GM23338 (cell line): ENCODE measurements around the gene SRR. TPM values are rescaled to one million over a fixed set of nuclear protein-coding genes. Genes with fewer than 3 reads are reported as not detected.

ENCODE experiments used
- ATAC-seq: fragments of 200-7000 bp; cut with Tn5 transposase; 3 replicates; pipeline ENCODE4 v1.9.1; 2020
- DNase-seq: peaks from one replicate; pipeline ENCODE4 v3.0.0-alpha.2; 2015; ENCODE audit warnings: low spot score
- H2AFZ ChIP-seq: fragments of 200-600 bp; sonication (generic); 2 replicates; pipeline ENCODE4 v1.8.0; 2016; ENCODE audit warnings: antibody characterized with exemption, mild to moderate bottlenecking, moderate library complexity
- H3F3A ChIP-seq: fragments of 200-600 bp; sonication (generic); replicated peaks from 2 replicates; pipeline ENCODE4 v1.8.0; 2017; ENCODE audit warnings: antibody characterized with exemption, mixed run types, low read depth
- H3K27ac ChIP-seq: fragments of 200-600 bp; sonication (generic); 2 replicates; pipeline ENCODE4 v1.6.1; 2016; ENCODE audit warnings: low read depth
- H3K27me3 ChIP-seq: fragments of 200-600 bp; sonication (generic); 2 replicates; pipeline ENCODE4 v1.8.0; 2016; ENCODE audit warnings: mild to moderate bottlenecking, mixed run types, moderate library complexity; ENCODE audit not compliant: insufficient read depth
- H3K36me3 ChIP-seq: fragments of 200-600 bp; sonication (generic); 2 replicates; pipeline ENCODE4 v1.8.0; 2016; ENCODE audit warnings: mild to moderate bottlenecking; ENCODE audit not compliant: insufficient read depth
- H3K4me1 ChIP-seq: fragments of 200-600 bp; sonication (generic); 2 replicates; pipeline ENCODE4 v1.8.0; 2016; ENCODE audit warnings: mild to moderate bottlenecking, moderate library complexity; ENCODE audit not compliant: insufficient read depth
- H3K4me2 ChIP-seq: fragments of 200-600 bp; sonication (generic); 2 replicates; pipeline ENCODE4 v1.7.1; 2017; ENCODE audit warnings: mixed run types
- H3K4me3 ChIP-seq: fragments of 200-600 bp; sonication (generic); 2 replicates; pipeline ENCODE4 v1.6.1; 2016; ENCODE audit warnings: mixed run types
- H3K79me2 ChIP-seq: fragments of 200-600 bp; sonication (generic); replicated peaks from 2 replicates; pipeline ENCODE4 v1.8.0; 2017; ENCODE audit warnings: mild to moderate bottlenecking; ENCODE audit not compliant: insufficient read depth
- H3K9me2 ChIP-seq: fragments of 200-600 bp; sonication (generic); 2 replicates; pipeline ENCODE4 v1.8.0; 2017; ENCODE audit not compliant: insufficient read depth
- H4K20me1 ChIP-seq: fragments of 200-600 bp; sonication (generic); replicated peaks from 2 replicates; pipeline ENCODE4 v1.8.0; 2017; ENCODE audit warnings: mild to moderate bottlenecking; ENCODE audit not compliant: insufficient read depth
- H3K27ac Mint-ChIP-seq: 2 replicates; pipeline ENCODE4 v1.8.0; 2020; ENCODE audit warnings: inconsistent platforms, mild to moderate bottlenecking, moderate library complexity, mixed read lengths
- H3K27me3 Mint-ChIP-seq: 3 replicates; pipeline ENCODE4 v1.8.0; 2022; ENCODE audit warnings: low read depth, mild to moderate bottlenecking, moderate library complexity, mixed read lengths, inconsistent platforms; ENCODE audit not compliant: insufficient read depth, poor library complexity
- H3K36me3 Mint-ChIP-seq: 3 replicates; pipeline ENCODE4 v1.8.0; 2021; ENCODE audit warnings: low read depth, mild to moderate bottlenecking, inconsistent platforms, moderate library complexity, mixed read lengths
- H3K4me1 Mint-ChIP-seq: 3 replicates; pipeline ENCODE4 v1.8.0; 2020; ENCODE audit warnings: mild to moderate bottlenecking, inconsistent platforms, mixed read lengths
- H3K4me3 Mint-ChIP-seq: 3 replicates; pipeline ENCODE4 v1.8.0; 2021; ENCODE audit warnings: moderate library complexity, mild to moderate bottlenecking, inconsistent platforms, mixed read lengths
- H3K9me3 Mint-ChIP-seq: 3 replicates; pipeline ENCODE4 v1.8.0; 2020; ENCODE audit warnings: moderate library complexity, mild to moderate bottlenecking, inconsistent platforms, mixed read lengths
- CREB1 ChIP-seq: fragments of 250-450 bp; sonication (Bioruptor Pico); IDR thresholded peaks from 2 replicates; pipeline ENCODE4 v1.5.0; 2020; ENCODE audit warnings: low read depth, mild to moderate bottlenecking, moderate library complexity
- EZH2 ChIP-seq: fragments of 200-600 bp; sonication (generic); IDR thresholded peaks from one replicate; pipeline ENCODE4 v1.8.0; 2017; ENCODE audit warnings: antibody characterized with exemption, mild to moderate bottlenecking, low read depth; ENCODE audit not compliant: unreplicated experiment
- JUNB ChIP-seq: IDR thresholded peaks from one replicate; pipeline ENCODE4 v1.6.1; 2016; ENCODE audit warnings: antibody characterized with exemption; ENCODE audit not compliant: unreplicated experiment
- NANOG ChIP-seq: IDR thresholded peaks from 2 replicates; pipeline ENCODE4 v1.6.1; 2016; ENCODE audit warnings: antibody characterized with exemption, borderline replicate concordance
- POLR2AphosphoS5 ChIP-seq: IDR thresholded peaks from 2 replicates; pipeline ENCODE4 v1.6.1; 2016; ENCODE audit warnings: antibody characterized with exemption, low read depth
- STAT1 ChIP-seq: IDR thresholded peaks from one replicate; pipeline ENCODE4 v1.6.1; 2016; ENCODE audit warnings: antibody characterized with exemption; ENCODE audit not compliant: unreplicated experiment
- ZNF114 ChIP-seq: fragments of 250-450 bp; sonication (Bioruptor Pico); IDR thresholded peaks from 2 replicates; pipeline ENCODE4 v1.5.0; 2020; ENCODE audit warnings: mild to moderate bottlenecking, moderate library complexity
- ZNF331 ChIP-seq: fragments of 250-450 bp; sonication (Bioruptor Pico); IDR thresholded peaks from 2 replicates; pipeline ENCODE4 v1.5.0; 2020; ENCODE audit warnings: low read depth, mild to moderate bottlenecking, moderate library complexity
- polyA plus RNA-seq: library from polyadenylated mRNA; unstranded; fragments of >200 nt; fragmentation: Nextera tagmentation; extraction: Ambion mirVana; gene quantifications from 2 replicates; pipeline ENCODE4 v1.2.1, GENCODE V29; 2016
- total RNA-seq: library from RNA; depleted of rRNA; stranded (reverse); fragments of >200 nt; shearing (Covaris generic); gene quantifications from 2 replicates; pipeline ENCODE4 v1.2.3, GENCODE V29; 2014
- TF ChIP-seq, protein P1 (sequence below): IDR thresholded peaks from one replicate; pipeline ENCODE4 v1.6.1; 2018; ENCODE audit warnings: antibody characterized with exemption; ENCODE audit not compliant: unreplicated experiment
- TF ChIP-seq, protein P2 (sequence below), 2 experiments: fragments of 200-600 bp in 1 of 2; sonication (generic) in 1 of 2; conservative IDR thresholded peaks; 2 replicates each; pipeline versions ENCODE4 v1.5.1 to v1.6.1; 2016 to 2017; ENCODE audit warnings: antibody characterized with exemption in 2 of 2, low read depth in 2 of 2, mild to moderate bottlenecking in 2 of 2, moderate library complexity in 1 of 2
- TF ChIP-seq, protein P3 (sequence below): IDR thresholded peaks from 2 replicates; pipeline ENCODE4 v1.6.1; 2016; ENCODE audit warnings: antibody characterized with exemption

SRR gene
- total and polyA plus RNA-seq, 2 experiments from 2014 or later: 2.8 to 5.4 TPM

DNA sequence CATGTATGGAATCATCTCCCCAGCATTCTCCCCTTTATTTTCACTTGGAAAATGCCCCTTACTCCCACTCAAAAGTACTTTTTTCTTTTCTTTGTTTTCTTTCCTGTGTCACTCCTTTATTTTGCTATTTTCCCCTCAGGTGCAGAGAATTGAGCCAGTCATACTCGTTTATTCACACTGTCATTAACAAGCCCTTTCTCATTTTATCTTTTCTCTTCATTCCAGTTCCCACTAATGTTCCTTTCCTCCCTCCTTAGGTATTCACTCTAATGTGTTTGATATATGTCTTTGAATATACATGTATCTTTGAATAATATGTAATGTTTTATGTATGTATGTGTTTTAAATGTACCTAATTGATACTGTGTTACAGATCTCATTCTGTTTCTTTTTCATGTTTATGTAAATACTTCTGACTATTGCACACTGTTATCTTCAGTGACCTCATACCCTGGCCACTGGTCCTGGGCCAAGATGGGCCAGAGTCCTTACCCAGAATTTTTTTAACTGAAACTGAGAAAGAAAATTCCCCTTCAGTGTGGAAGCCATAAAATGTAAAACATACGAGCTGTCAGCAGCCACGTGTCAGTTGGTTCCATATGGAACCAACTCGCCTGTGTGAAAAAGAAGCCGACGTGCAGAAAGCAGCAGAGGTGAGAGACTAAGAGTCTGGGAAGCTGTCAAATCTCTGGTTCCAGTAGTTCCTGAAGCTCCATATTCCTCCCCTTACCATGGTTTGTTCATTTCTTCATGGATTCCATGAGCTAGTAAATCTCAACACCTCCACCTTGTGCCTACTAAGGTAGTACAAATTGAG lies 5.8 kb downstream of the SRR start (continued):
- TF ChIP-seq, protein P1, sequence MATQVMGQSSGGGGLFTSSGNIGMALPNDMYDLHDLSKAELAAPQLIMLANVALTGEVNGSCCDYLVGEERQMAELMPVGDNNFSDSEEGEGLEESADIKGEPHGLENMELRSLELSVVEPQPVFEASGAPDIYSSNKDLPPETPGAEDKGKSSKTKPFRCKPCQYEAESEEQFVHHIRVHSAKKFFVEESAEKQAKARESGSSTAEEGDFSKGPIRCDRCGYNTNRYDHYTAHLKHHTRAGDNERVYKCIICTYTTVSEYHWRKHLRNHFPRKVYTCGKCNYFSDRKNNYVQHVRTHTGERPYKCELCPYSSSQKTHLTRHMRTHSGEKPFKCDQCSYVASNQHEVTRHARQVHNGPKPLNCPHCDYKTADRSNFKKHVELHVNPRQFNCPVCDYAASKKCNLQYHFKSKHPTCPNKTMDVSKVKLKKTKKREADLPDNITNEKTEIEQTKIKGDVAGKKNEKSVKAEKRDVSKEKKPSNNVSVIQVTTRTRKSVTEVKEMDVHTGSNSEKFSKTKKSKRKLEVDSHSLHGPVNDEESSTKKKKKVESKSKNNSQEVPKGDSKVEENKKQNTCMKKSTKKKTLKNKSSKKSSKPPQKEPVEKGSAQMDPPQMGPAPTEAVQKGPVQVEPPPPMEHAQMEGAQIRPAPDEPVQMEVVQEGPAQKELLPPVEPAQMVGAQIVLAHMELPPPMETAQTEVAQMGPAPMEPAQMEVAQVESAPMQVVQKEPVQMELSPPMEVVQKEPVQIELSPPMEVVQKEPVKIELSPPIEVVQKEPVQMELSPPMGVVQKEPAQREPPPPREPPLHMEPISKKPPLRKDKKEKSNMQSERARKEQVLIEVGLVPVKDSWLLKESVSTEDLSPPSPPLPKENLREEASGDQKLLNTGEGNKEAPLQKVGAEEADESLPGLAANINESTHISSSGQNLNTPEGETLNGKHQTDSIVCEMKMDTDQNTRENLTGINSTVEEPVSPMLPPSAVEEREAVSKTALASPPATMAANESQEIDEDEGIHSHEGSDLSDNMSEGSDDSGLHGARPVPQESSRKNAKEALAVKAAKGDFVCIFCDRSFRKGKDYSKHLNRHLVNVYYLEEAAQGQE: no peak
- no peak for TF ChIP-seq ZNF114 (CRISPR knock-in tag)
- no peak for TF ChIP-seq CREB1
- TF ChIP-seq STAT1: no peak
- no peak for TF ChIP-seq ZNF331
- no peak for TF ChIP-seq NANOG
- TF ChIP-seq EZH2: no peak

DNA sequence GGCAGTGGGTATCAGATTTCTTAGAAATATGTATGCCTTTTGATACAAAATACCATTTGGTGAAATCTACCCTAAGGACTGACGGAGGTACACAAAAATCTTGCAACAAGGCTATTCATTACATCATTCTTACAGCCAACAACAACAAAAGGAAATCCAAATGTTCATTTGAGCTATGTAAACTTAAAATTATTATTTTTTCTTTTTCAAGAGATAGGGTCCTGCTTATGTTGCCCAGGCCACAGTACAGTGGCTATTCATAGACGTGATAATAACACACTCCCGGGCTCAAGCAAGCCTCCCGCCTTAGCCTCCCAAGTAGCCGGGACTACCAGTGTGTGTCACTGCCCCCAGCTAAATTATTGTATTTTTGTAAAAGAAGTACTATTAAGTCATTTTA lies 9.0 kb downstream of the SRR start:
- ATAC-seq: no peak
- Histone ChIP-seq H3K27me3 (no peaks in the 10 kb centered on the region), H3K4me3 (no peak overlapping the region), H3K27ac (no peak overlapping the region), H3K4me2 (no peak overlapping the region), H2AFZ (no peak overlapping the region), H3F3A (0 out of 2 replicates have a peak, but pooled peaks cover 4% of the 10 kb centered on the region), H3K9me2 (no peaks in the 10 kb centered on the region), H3K4me1 (no peaks in the 10 kb centered on the region), H3K36me3 (no peaks in the 10 kb centered on the region), H4K20me1 (no peaks in the 10 kb centered on the region; the same call in 1 of the 2 replicates), H3K79me2 (no peaks in the 10 kb centered on the region)
- Mint-ChIP-seq H3K4me1 (no peaks in the 10 kb centered on the region), H3K36me3 (no peaks in the 10 kb centered on the region), H3K27ac (no peak overlapping the region), H3K27me3 (peaks cover 5% of the 10 kb centered on the region), H3K9me3 (no peaks in the 10 kb centered on the region), H3K4me3 (no peak overlapping the region)
- no peak for DNase-seq
- TF ChIP-seq JUNB: no peak
- TF ChIP-seq, protein P2, sequence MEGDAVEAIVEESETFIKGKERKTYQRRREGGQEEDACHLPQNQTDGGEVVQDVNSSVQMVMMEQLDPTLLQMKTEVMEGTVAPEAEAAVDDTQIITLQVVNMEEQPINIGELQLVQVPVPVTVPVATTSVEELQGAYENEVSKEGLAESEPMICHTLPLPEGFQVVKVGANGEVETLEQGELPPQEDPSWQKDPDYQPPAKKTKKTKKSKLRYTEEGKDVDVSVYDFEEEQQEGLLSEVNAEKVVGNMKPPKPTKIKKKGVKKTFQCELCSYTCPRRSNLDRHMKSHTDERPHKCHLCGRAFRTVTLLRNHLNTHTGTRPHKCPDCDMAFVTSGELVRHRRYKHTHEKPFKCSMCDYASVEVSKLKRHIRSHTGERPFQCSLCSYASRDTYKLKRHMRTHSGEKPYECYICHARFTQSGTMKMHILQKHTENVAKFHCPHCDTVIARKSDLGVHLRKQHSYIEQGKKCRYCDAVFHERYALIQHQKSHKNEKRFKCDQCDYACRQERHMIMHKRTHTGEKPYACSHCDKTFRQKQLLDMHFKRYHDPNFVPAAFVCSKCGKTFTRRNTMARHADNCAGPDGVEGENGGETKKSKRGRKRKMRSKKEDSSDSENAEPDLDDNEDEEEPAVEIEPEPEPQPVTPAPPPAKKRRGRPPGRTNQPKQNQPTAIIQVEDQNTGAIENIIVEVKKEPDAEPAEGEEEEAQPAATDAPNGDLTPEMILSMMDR (conservative IDR thresholded peaks at IDR 0.05; ENCODE audit: low read depth in 2 of 2): no peak
- no peak for TF ChIP-seq CREB1
- TF ChIP-seq, protein P1: no peak
- TF ChIP-seq ZNF331: no peak
- TF ChIP-seq, protein P3, sequence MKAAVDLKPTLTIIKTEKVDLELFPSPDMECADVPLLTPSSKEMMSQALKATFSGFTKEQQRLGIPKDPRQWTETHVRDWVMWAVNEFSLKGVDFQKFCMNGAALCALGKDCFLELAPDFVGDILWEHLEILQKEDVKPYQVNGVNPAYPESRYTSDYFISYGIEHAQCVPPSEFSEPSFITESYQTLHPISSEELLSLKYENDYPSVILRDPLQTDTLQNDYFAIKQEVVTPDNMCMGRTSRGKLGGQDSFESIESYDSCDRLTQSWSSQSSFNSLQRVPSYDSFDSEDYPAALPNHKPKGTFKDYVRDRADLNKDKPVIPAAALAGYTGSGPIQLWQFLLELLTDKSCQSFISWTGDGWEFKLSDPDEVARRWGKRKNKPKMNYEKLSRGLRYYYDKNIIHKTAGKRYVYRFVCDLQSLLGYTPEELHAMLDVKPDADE: no peak
- no peak for TF ChIP-seq NANOG
- no peak for TF ChIP-seq STAT1
- TF ChIP-seq POLR2AphosphoS5: no peak
- TF ChIP-seq ZNF114 (CRISPR knock-in tag): no peak
